Neural progenitor cell (in vitro differentiated cells): ENCODE data around the gene IL36A.

Experiments used
- CTCF ChIP-seq: fragments of 200-600 bp; sonication (generic); IDR thresholded peaks from 2 replicates; pipeline ENCODE4 v1.5.1; 2017; ENCODE audit warnings: antibody characterized with exemption, mild to moderate bottlenecking
- EZH2phosphoT487 ChIP-seq: fragments of 200-600 bp; sonication (generic); IDR thresholded peaks from 2 replicates; pipeline ENCODE4 v1.6.1; 2017; ENCODE audit warnings: antibody characterized with exemption

- TF ChIP-seq CTCF (no peak), EZH2phosphoT487 (no peak)
Measured at GRCh38 chr2:113041871-113042270, 36.6 kb downstream of the IL36A start.
